HepG2 (cell line): ENCODE results near the gene FAM81A. TPM values are rescaled to one million over a fixed set of nuclear protein-coding genes. Genes with fewer than 3 reads are reported as not detected.

ENCODE experiments used
- ATAC-seq: fragments of 200-7000 bp; cut with Tn5 transposase; 3 replicates; pipeline ENCODE4 v1.9.1; 2020; ENCODE audit warnings: mild to moderate bottlenecking, moderate library complexity
- BruUV-seq: library from RNA; stranded (reverse); fragments of 400-500 nt; replicated peaks from 2 replicates; lab custom pipeline; 2021; lab: Mats Ljungman, UMichigan
- CTCF ChIA-PET: fragments of 300-600 bp; formaldehyde crosslinking; extraction: SDS; loops from one replicate; lab custom pipeline; 2021; ENCODE audit warnings: low total read pairs, inconsistent platforms, low intra/inter-chr PET ratio; lab: Yijun Ruan, JAX
- POLR2A ChIA-PET: fragments of 350-600 bp; sonication (Branson Sonifier 250); formaldehyde crosslinking; loops from one replicate; lab custom pipeline; 2020; ENCODE audit warnings: antibody characterized with exemption, inconsistent platforms; lab: Yijun Ruan, JAX
- DNase-seq: peaks from one replicate; pipeline ENCODE4 v3.0.0-alpha.2; 2015; ENCODE audit warnings: low spot score
- FAIRE-seq: peaks from 3 replicates; lab custom pipeline; 2011; peaks lifted over from hg19 to GRCh38; lab: Jason Lieb, UNC
- H2AFZ ChIP-seq: one replicate; pipeline ENCODE4 v1.6.1; 2011; ENCODE audit warnings: low read length, inconsistent platforms
- H3K27ac ChIP-seq: fragments of 300-600 bp; 3 replicates; pipeline ENCODE4 v1.8.0; 2011; ENCODE audit warnings: mixed run types, mild to moderate bottlenecking, mixed read lengths, low read length, inconsistent platforms; ENCODE audit not compliant: insufficient read depth; ENCODE audit errors: extremely low read length
- H3K27me3 ChIP-seq, 2 experiments: fragments of 200-600 bp in 1 of 2; 2 replicates in 1 of 2; 3 replicates in 1 of 2; pipeline versions ENCODE4 v1.6.0 to v1.8.0; 2011; ENCODE audit warnings: low read length in 2 of 2, mild to moderate bottlenecking in 2 of 2, moderate library complexity in 2 of 2, inconsistent platforms in 1 of 2; ENCODE audit not compliant: insufficient read depth in 2 of 2, control insufficient read depth in 1 of 2
- H3K36me3 ChIP-seq, 2 experiments: fragments of 200-600 bp in 1 of 2; replicated peaks in 1 of 2; 2 replicates in 1 of 2; 3 replicates in 1 of 2; pipeline versions ENCODE4 v1.5.1 to v1.8.0; 2011; ENCODE audit warnings: low read length in 2 of 2, inconsistent platforms in 1 of 2; ENCODE audit not compliant: insufficient read depth in 2 of 2, control insufficient read depth in 1 of 2
- H3K4me1 ChIP-seq: 2 replicates; pipeline ENCODE4 v1.5.1; 2012; ENCODE audit warnings: low read length, inconsistent platforms; ENCODE audit not compliant: insufficient read depth
- H3K4me2 ChIP-seq: 2 replicates; pipeline ENCODE4 v1.6.0; 2011; ENCODE audit warnings: low read depth, low read length, inconsistent platforms
- H3K4me3 ChIP-seq, 3 experiments: fragments of 200-600 bp in 1 of 3; sonication (generic), shearing (Covaris generic) in 1 of 3; replicated peaks in 1 of 3; 2 replicates each; pipeline ENCODE4 v1.5.1; 2011 to 2016; ENCODE audit warnings: low read length in 3 of 3, inconsistent platforms in 2 of 3, low read depth in 2 of 3, mild to moderate bottlenecking in 2 of 3, control low read depth in 1 of 3, mixed read lengths in 1 of 3; ENCODE audit not compliant: insufficient read depth in 1 of 3
- H3K79me2 ChIP-seq: one replicate; pipeline ENCODE4 v1.6.1; 2011; ENCODE audit warnings: low read length, inconsistent platforms; ENCODE audit not compliant: insufficient read depth
- H3K9ac ChIP-seq: 2 replicates; pipeline ENCODE4 v1.6.0; 2011; ENCODE audit warnings: mild to moderate bottlenecking, low read depth, low read length, inconsistent platforms; ENCODE audit not compliant: insufficient read depth
- H3K9me3 ChIP-seq: 2 replicates; pipeline ENCODE4 v1.5.1; 2012; ENCODE audit warnings: mild to moderate bottlenecking, low read length
- H4K20me1 ChIP-seq: 2 replicates; pipeline ENCODE4 v1.6.0; 2011; ENCODE audit warnings: inconsistent platforms, mild to moderate bottlenecking, low read length, moderate library complexity; ENCODE audit not compliant: insufficient read depth
- CENPX ChIP-seq: sonication (generic); formaldehyde crosslinking; IDR thresholded peaks from 2 replicates; pipeline ENCODE4 v1.9.0; 2021; ENCODE audit warnings: mild to moderate bottlenecking, missing genetic modification reagents, moderate library complexity
- CREB1 ChIP-seq, 2 experiments: fragments of 450-650 bp in 1 of 2; IDR thresholded peaks; 2 replicates each; pipeline ENCODE4 v1.6.1; 2016 to 2017; ENCODE audit warnings: control low read depth in 1 of 2, mild to moderate bottlenecking in 1 of 2, missing compliant biosample characterization in 1 of 2, missing genetic modification characterization in 1 of 2
- CREB3 ChIP-seq: sonication (generic); formaldehyde crosslinking; IDR thresholded peaks from 2 replicates; pipeline ENCODE4 v1.5.0; 2020; ENCODE audit warnings: missing genetic modification reagents
- DPF2 ChIP-seq: sonication (generic); formaldehyde crosslinking; IDR thresholded peaks from 2 replicates; pipeline ENCODE4 v1.4.0; 2020; ENCODE audit warnings: mild to moderate bottlenecking, low read depth, missing genetic modification reagents, borderline replicate concordance
- ETV6 ChIP-seq: sonication (generic); formaldehyde crosslinking; conservative IDR thresholded peaks from 2 replicates; pipeline ENCODE4 v1.4.0; 2020; ENCODE audit warnings: missing genetic modification reagents
- FOXK1 ChIP-seq: sonication (generic); formaldehyde crosslinking; IDR thresholded peaks from 2 replicates; pipeline ENCODE4 v1.4.0; 2020; ENCODE audit warnings: low read depth, missing genetic modification reagents, borderline replicate concordance
- HNF4A ChIP-seq: sonication (generic); formaldehyde crosslinking; IDR thresholded peaks from 2 replicates; pipeline ENCODE4 v1.4.0; 2020; ENCODE audit warnings: missing genetic modification reagents
- MIXL1 ChIP-seq: IDR thresholded peaks from 2 replicates; pipeline ENCODE4 v1.6.1; 2016
- REXO4 ChIP-seq: sonication (generic); formaldehyde crosslinking; IDR thresholded peaks from 2 replicates; pipeline ENCODE4 v1.8.0; 2022; ENCODE audit warnings: missing genetic modification reagents, mild to moderate bottlenecking, borderline replicate concordance
- SATB2 ChIP-seq: sonication (generic); formaldehyde crosslinking; IDR thresholded peaks from 2 replicates; pipeline ENCODE4 v1.5.0; 2020; ENCODE audit warnings: missing genetic modification reagents
- SIX1 ChIP-seq: sonication (generic); formaldehyde crosslinking; IDR thresholded peaks from 2 replicates; pipeline ENCODE4 v1.4.0; 2020; ENCODE audit warnings: missing genetic modification reagents, borderline replicate concordance
- U2AF2 ChIP-seq: fragments of 200-400 bp; formaldehyde crosslinking; IDR thresholded peaks from 2 replicates; pipeline ENCODE4 v1.6.1; 2017; ENCODE audit warnings: low read depth, mild to moderate bottlenecking, low read length
- WIZ ChIP-seq: sonication (generic); formaldehyde crosslinking; IDR thresholded peaks from 2 replicates; pipeline ENCODE4 v1.5.1; 2020; ENCODE audit warnings: mild to moderate bottlenecking, missing genetic modification reagents
- ZFYVE20 ChIP-seq: sonication (generic); formaldehyde crosslinking; IDR thresholded peaks from 2 replicates; pipeline ENCODE4 v1.8.0; 2023; ENCODE audit warnings: low read depth, mild to moderate bottlenecking, moderate library complexity, missing genetic modification reagents, borderline replicate concordance
- ZNF121 ChIP-seq: sonication (generic); formaldehyde crosslinking; IDR thresholded peaks from 2 replicates; pipeline ENCODE4 v1.5.0; 2020; ENCODE audit warnings: mild to moderate bottlenecking, missing genetic modification reagents
- ZNF24 ChIP-seq: fragments of 450-650 bp; IDR thresholded peaks from 2 replicates; pipeline ENCODE4 v1.6.1; 2017; ENCODE audit warnings: antibody characterized with exemption, mild to moderate bottlenecking
- ZNF256 ChIP-seq: sonication (generic); formaldehyde crosslinking; conservative IDR thresholded peaks from 2 replicates; pipeline ENCODE4 v1.4.0; 2020; ENCODE audit warnings: missing genetic modification reagents
- ZNF609 ChIP-seq: sonication (generic); formaldehyde crosslinking; IDR thresholded peaks from 2 replicates; pipeline ENCODE4 v1.4.0; 2020; ENCODE audit warnings: mild to moderate bottlenecking, missing genetic modification reagents, borderline replicate concordance
- ZNF678 ChIP-seq: sonication (generic); formaldehyde crosslinking; IDR thresholded peaks from 2 replicates; pipeline ENCODE4 v1.4.0; 2020; ENCODE audit warnings: mild to moderate bottlenecking, missing genetic modification reagents
- WGBS: methylation state at CpG from one replicate; pipeline ENCODE4 v1.1.6; 2017; ENCODE audit warnings: low lambda C conversion rate; 5-methylcytosine and 5-hydroxymethylcytosine counted together
- in situ Hi-C: cut with HindIII; loops from 2 replicates; pipeline ENCODE4 v1.10.0; 2017; ENCODE audit warnings: low pct_unique_long_range_greater_than_20kb; ENCODE audit not compliant: extremely low pct_ligation_motif_present
- intact Hi-C: fragments of 100-400 bp; cut with micrococcal nuclease; formaldehyde crosslinking; loops from one replicate; pipeline ENCODE4 v1.10.0; 2022; ENCODE audit not compliant: unreplicated experiment
- polyA plus RNA-seq, 8 experiments: library from polyadenylated mRNA; depleted of rRNA in 3 of 8; stranded (reverse) in 7 of 8; unstranded in 1 of 8; fragments of >200 nt; fragmentation: Illumina TruSeq in 4 of 8; extraction: Trizol in 4 of 8; gene quantifications; 2 replicates each; pipeline versions ENCODE4 v1.2.1 to v1.2.3, GENCODE V29; 2011 to 2016; ENCODE audit warnings: low read depth in 4 of 8, missing spikeins in 1 of 8, mixed read lengths in 1 of 8; ENCODE audit not compliant: insufficient read depth in 1 of 8
- total RNA-seq, 5 experiments: library from RNA; depleted of rRNA; stranded (reverse); fragments of >200 nt; fragmentation: Illumina TruSeq; extraction: Trizol; gene quantifications; 2 replicates each; pipeline ENCODE4 v1.2.3, GENCODE V29; 2016; ENCODE audit warnings: low read depth in 1 of 5

The FAM81A gene
- total and polyA plus RNA-seq, 2 of the 13 experiments (the other 11 are each of a cell fraction or from before 2014, with no cell fraction given): 0.09 TPM; not detected in 1

DNA sequence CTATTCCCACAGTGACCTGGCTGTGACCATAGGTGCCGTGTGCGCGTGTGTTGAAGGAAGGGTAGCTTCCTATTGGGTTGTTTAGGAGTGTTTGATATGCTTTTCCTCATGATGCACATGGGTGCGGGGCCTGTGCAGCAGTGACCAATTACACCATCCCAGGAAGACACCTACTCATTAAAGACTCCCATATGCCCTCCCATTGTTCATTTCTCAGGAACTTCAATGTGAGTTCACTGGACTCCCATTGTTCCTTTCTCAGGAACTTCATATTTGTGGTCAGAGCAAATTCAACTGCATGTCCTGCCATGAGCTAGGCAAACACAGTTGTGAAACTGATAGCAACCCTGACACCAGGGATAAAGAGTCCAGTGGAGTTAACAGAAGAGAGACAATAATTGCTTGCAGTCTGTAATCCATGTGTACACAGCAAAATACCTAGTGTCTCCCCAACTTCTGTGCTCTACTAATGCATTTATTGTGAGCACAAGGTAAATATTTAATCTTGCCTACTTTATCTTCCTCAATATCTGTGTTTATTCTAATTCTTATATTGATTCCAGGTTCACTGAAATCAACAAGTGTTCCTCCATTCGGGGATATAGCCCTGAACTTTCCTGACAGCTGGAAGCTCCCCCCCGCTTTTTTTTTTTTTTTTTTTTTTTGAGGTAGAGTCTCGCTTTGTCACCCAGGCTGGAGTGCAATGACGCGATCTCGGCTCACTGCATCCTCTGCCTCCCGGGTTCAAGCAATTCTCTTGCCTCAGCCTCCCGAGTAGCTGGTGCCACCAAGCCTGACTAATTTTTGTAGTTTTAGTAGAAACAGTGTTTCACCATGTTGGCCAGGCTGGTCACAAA lies 116.1 kb downstream of the FAM81A start:
- intact Hi-C loops: loop anchor here (1.0 to 5.0 kb wide), 2 partner anchors 40 to 58 kb away; partner anchors contain the start of gene GCNT3
- no TSS peak for BruUV-seq
- Histone ChIP-seq H3K4me3 (peak overlapping the region in 1 of 3 experiments; percentile 9; a peak in 1 of 6 replicates), H3K27me3 (peaks cover 1 to 5% of the 10 kb centered on the region in 2 experiments; a peak in 1 of 5 replicates), H3K4me1 (peaks cover 82% of the 10 kb centered on the region), H4K20me1 (no peaks in the 10 kb centered on the region), H3K9me3 (no peaks in the 10 kb centered on the region), H2AFZ (no peak overlapping the region), H3K9ac (peak overlapping the region; percentile 38; the same call in 1 of the 2 replicates), H3K36me3 (no peaks in the 10 kb centered on the region), H3K4me2 (peak overlapping the region; percentile 44), H3K79me2 (no peaks in the 10 kb centered on the region), H3K27ac (peak overlapping the region; percentile 55)
- DNase-seq (peak; percentile 100), ATAC-seq (peak; percentile 97), FAIRE-seq (peak; percentile 97)
- ChIA-PET POLR2A (interaction anchor here (0.6 to 2.3 kb wide), 7 partner anchors 25 to 1281 kb away, joined by 3 to 12 read pairs (median 3); partner anchors contain the start of genes GCNT3 and GTF2A2), CTCF (no interaction called here)
- WGBS: 0% methylated on average over 11 of the region's 12 CpGs
- in situ Hi-C loops: no loop called here
- TF ChIP-seq FOXK1 (CRISPR knock-in tag) (peak; percentile 79; the same call in 1 of the 2 replicates), ZFYVE20 (CRISPR knock-in tag) (no peak), ZNF24 (no peak), CENPX (no peak), ETV6 (CRISPR knock-in tag) (no peak), HNF4A (CRISPR knock-in tag) (peak; percentile 90), SIX1 (CRISPR knock-in tag) (peak; percentile 94), DPF2 (peak; percentile 95), CREB3 (CRISPR knock-in tag) (no peak), U2AF2 (no peak), ZNF678 (CRISPR knock-in tag) (0 out of 2 replicates have a peak, but pooled peaks have one; percentile 35), ZNF609 (peak; percentile 100), WIZ (CRISPR knock-in tag) (no peak), ZNF121 (CRISPR knock-in tag) (no peak), REXO4 (CRISPR knock-in tag) (no peak), SATB2 (CRISPR knock-in tag) (no peak), CREB1 (IDR thresholded peaks at IDR 0.05) (no peak), CREB1 (CRISPR knock-in tag; IDR thresholded peaks at IDR 0.05) (peak; percentile 79), ZNF256 (CRISPR knock-in tag) (no peak), MIXL1 (no peak; the same call in none of the 2 replicates)
